H9 (cell line): ENCODE data around the gene PPFIBP1. TPM values are rescaled to one million over a fixed set of nuclear protein-coding genes. Genes with fewer than 3 reads are reported as not detected.

Experiments
- DNase-seq: peaks from one replicate; pipeline ENCODE4 v3.0.0-alpha.2; 2017
- H2AFZ ChIP-seq: one replicate; pipeline ENCODE4 v1.6.1; 2013; ENCODE audit warnings: mild to moderate bottlenecking, low read length, control low read depth, moderate library complexity
- H2AK5ac ChIP-seq: 2 replicates; pipeline ENCODE4 v1.6.1; 2013; ENCODE audit warnings: low read length, control low read depth, mixed read lengths; ENCODE audit not compliant: insufficient read length
- H2BK120ac ChIP-seq: one replicate; pipeline ENCODE4 v1.6.1; 2013; ENCODE audit warnings: low read depth, mild to moderate bottlenecking, low read length, control low read depth, inconsistent platforms; ENCODE audit not compliant: poor library complexity, severe bottlenecking
- H2BK12ac ChIP-seq: 2 replicates; pipeline ENCODE4 v1.6.1; 2013; ENCODE audit warnings: low read length, control low read depth, mixed read lengths, low read depth; ENCODE audit not compliant: insufficient read length
- H2BK15ac ChIP-seq: 2 replicates; pipeline ENCODE4 v1.6.1; 2013; ENCODE audit warnings: low read depth, low read length, control low read depth
- H2BK20ac ChIP-seq: one replicate; pipeline ENCODE4 v1.6.1; 2013; ENCODE audit warnings: low read depth, mild to moderate bottlenecking, low read length, control low read depth, inconsistent platforms; ENCODE audit not compliant: poor library complexity, severe bottlenecking
- H2BK5ac ChIP-seq: 2 replicates; pipeline ENCODE4 v1.6.1; 2013; ENCODE audit warnings: low read length, control low read depth, mixed read lengths; ENCODE audit not compliant: insufficient read length
- H3K14ac ChIP-seq: 2 replicates; pipeline ENCODE4 v1.6.1; 2013; ENCODE audit warnings: low read length, control low read depth; ENCODE audit not compliant: insufficient read depth
- H3K18ac ChIP-seq: 2 replicates; pipeline ENCODE4 v1.6.1; 2013; ENCODE audit warnings: low read depth, mild to moderate bottlenecking, mixed read lengths, low read length, control low read depth; ENCODE audit not compliant: insufficient read length
- H3K23ac ChIP-seq: 2 replicates; pipeline ENCODE4 v1.6.1; 2013; ENCODE audit warnings: low read length, control low read depth, mixed read lengths, low read depth; ENCODE audit not compliant: insufficient read length
- H3K23me2 ChIP-seq: 2 replicates; pipeline ENCODE4 v1.6.1; 2013; ENCODE audit warnings: low read depth, mild to moderate bottlenecking, mixed read lengths, low read length, control low read depth; ENCODE audit not compliant: insufficient read length, poor library complexity, severe bottlenecking
- H3K27ac ChIP-seq: 2 replicates; pipeline ENCODE4 v1.5.1; 2013; ENCODE audit warnings: low read length, control low read depth, mixed read lengths, low read depth; ENCODE audit not compliant: insufficient read length
- H3K27me3 ChIP-seq: 2 replicates; pipeline ENCODE4 v1.6.1; 2013; ENCODE audit warnings: low read length, control low read depth, inconsistent platforms; ENCODE audit not compliant: insufficient read depth
- H3K4ac ChIP-seq: 2 replicates; pipeline ENCODE4 v1.6.1; 2013; ENCODE audit warnings: low read depth, mild to moderate bottlenecking, control low read depth, inconsistent platforms, low read length, moderate library complexity
- H3K4me1 ChIP-seq: 2 replicates; pipeline ENCODE4 v1.6.1; 2013; ENCODE audit warnings: low read length, control low read depth, inconsistent platforms; ENCODE audit not compliant: insufficient read depth
- H3K4me2 ChIP-seq: 2 replicates; pipeline ENCODE4 v1.6.1; 2013; ENCODE audit warnings: low read length, control low read depth, mixed read lengths; ENCODE audit not compliant: insufficient read length, insufficient read depth
- H3K56ac ChIP-seq: 2 replicates; pipeline ENCODE4 v1.6.1; 2013; ENCODE audit warnings: low read depth, mild to moderate bottlenecking, mixed read lengths, low read length, control low read depth; ENCODE audit not compliant: insufficient read length
- H3K79me1 ChIP-seq: 2 replicates; pipeline ENCODE4 v1.6.1; 2013; ENCODE audit warnings: low read depth, mild to moderate bottlenecking, moderate library complexity, low read length, control low read depth, inconsistent platforms; ENCODE audit not compliant: insufficient read depth, poor library complexity, severe bottlenecking
- H3K79me2 ChIP-seq: 2 replicates; pipeline ENCODE4 v1.6.1; 2013; ENCODE audit warnings: low read length, control low read depth, inconsistent platforms; ENCODE audit not compliant: insufficient read depth
- H3K9ac ChIP-seq: 2 replicates; pipeline ENCODE4 v1.6.1; 2013; ENCODE audit warnings: low read length, control low read depth, mixed read lengths; ENCODE audit not compliant: insufficient read length; ENCODE audit errors: extremely low read depth
- H3K9me3 ChIP-seq: one replicate; pipeline ENCODE4 v1.6.1; 2013; ENCODE audit warnings: low read depth, low read length, inconsistent platforms; ENCODE audit not compliant: control insufficient read depth
- H3T11ph ChIP-seq: one replicate; pipeline ENCODE4 v1.6.1; 2013; ENCODE audit warnings: mild to moderate bottlenecking, low read length, control low read depth, inconsistent platforms
- H4K20me1 ChIP-seq: one replicate; pipeline ENCODE4 v1.6.1; 2013; ENCODE audit not compliant: control insufficient read depth, insufficient read length, insufficient read depth
- H4K5ac ChIP-seq: 2 replicates; pipeline ENCODE4 v1.6.1; 2013; ENCODE audit warnings: low read depth, mild to moderate bottlenecking, mixed read lengths, low read length, control low read depth; ENCODE audit not compliant: insufficient read length
- H4K8ac ChIP-seq: replicated peaks from 2 replicates; pipeline ENCODE4 v1.6.1; 2013; ENCODE audit warnings: low read length, control low read depth, mixed read lengths, low read depth; ENCODE audit not compliant: insufficient read length
- H4K91ac ChIP-seq: 2 replicates; pipeline ENCODE4 v1.6.1; 2013; ENCODE audit warnings: low read depth, mild to moderate bottlenecking, moderate library complexity, mixed read lengths, low read length, control low read depth; ENCODE audit not compliant: insufficient read length
- H3K27ac Mint-ChIP-seq, 3 experiments: 2 replicates in 2 of 3; 3 replicates in 1 of 3; pipeline ENCODE4 v1.8.0; 2020 to 2021; ENCODE audit warnings: mixed read lengths in 3 of 3, mild to moderate bottlenecking in 1 of 3, moderate library complexity in 1 of 3
- H3K27me3 Mint-ChIP-seq: 2 replicates; pipeline ENCODE4 v1.8.0; 2021; ENCODE audit warnings: low read depth, mild to moderate bottlenecking, moderate library complexity, mixed read lengths
- H3K36me3 Mint-ChIP-seq, 3 experiments: 2 replicates in 2 of 3; 3 replicates in 1 of 3; pipeline ENCODE4 v1.8.0; 2020 to 2021; ENCODE audit warnings: low read depth in 3 of 3, mixed read lengths in 3 of 3; ENCODE audit not compliant: insufficient read depth in 1 of 3
- H3K4me1 Mint-ChIP-seq, 2 experiments: 2 replicates each; pipeline ENCODE4 v1.8.0; 2020; ENCODE audit warnings: mixed read lengths in 2 of 2
- H3K4me3 Mint-ChIP-seq, 2 experiments: 2 replicates in 1 of 2; 3 replicates in 1 of 2; pipeline ENCODE4 v1.8.0; 2020 to 2021; ENCODE audit warnings: mild to moderate bottlenecking in 2 of 2, mixed read lengths in 2 of 2, moderate library complexity in 1 of 2
- H3K9me3 Mint-ChIP-seq, 2 experiments: 2 replicates in 1 of 2; 3 replicates in 1 of 2; pipeline ENCODE4 v1.8.0; 2020; ENCODE audit warnings: mild to moderate bottlenecking in 2 of 2, mixed read lengths in 2 of 2, moderate library complexity in 1 of 2
- CTCF ChIP-seq: fragments of 200-600 bp; sonication (generic); conservative IDR thresholded peaks from 3 replicates; pipeline ENCODE4 v1.8.0; 2021; ENCODE audit warnings: antibody characterized with exemption, mild to moderate bottlenecking
- WGBS: extraction: QIAGEN DNeasy Blood & Tissue Kit; methylation state at CpG from one replicate; pipeline ENCODE4 v1.1.7; 2013; ENCODE audit warnings: missing lambda C conversion rate, low lambda C conversion rate, mixed read lengths; ENCODE audit not compliant: insufficient read length; ENCODE audit errors: extremely low coverage; 5-methylcytosine and 5-hydroxymethylcytosine counted together
- total RNA-seq: library from RNA; stranded (reverse); gene quantifications from 2 replicates; pipeline ENCODE4 v1.2.1, GENCODE V29; 2021

Gene PPFIBP1
- total RNA-seq, 1 experiment from 2014 or later, result 29.2 TPM

DNA sequence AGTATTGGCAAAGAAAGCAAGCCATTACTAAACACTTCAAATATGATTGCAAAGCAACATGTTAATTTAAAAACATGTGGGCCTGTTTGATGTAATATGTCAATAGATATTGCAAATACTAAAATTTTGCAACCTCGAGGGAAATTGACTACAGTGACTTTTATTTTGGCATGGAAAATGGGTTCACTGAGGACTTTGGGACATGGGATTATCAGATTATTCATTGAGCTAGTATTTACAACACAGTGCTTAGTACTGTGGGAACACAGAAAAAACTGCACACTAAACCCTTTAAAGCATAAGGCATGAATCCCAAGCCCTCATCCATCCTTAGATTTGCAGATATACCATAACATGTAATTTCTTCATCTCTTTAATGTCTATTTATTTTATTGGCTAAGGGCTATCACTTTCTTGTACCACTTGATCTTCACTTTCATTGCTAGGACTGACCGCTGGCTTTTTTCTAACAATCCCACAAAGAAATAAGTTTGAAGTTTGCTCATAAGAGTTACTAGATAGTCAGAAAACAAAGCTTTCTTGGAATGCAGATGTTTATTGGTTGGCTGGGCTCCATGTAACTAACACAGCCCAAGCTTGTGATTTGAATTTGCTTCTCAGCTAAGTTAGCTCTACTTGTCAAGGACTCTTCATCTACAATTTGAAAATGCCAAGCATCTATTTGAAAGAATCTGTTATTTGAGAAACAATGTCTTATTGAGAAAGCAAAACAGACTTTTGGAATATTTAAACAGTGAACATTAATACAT lies 48.7 kb downstream of the PPFIBP1 start:
- no peak overlapping the region for H3K4ac ChIP-seq
- Mint-ChIP-seq H3K27ac (no peak overlapping the region), H3K4me3 (no peak overlapping the region), H3K4me1 (peaks cover 7 to 16% of the 10 kb centered on the region in 2 experiments; a peak in 3 of 4 replicates), H3K27me3 (no peaks in the 10 kb centered on the region), H3K9me3 (no peaks in the 10 kb centered on the region), H3K36me3 (peaks cover 0 to under 1% (median 0%) of the 10 kb centered on the region in 3 experiments; a peak in 2 of 7 replicates)
- H3K23me2 ChIP-seq, result no peaks in the 10 kb centered on the region
- no peak overlapping the region for H4K5ac ChIP-seq
- no peak overlapping the region for H2BK120ac ChIP-seq
- H4K20me1 ChIP-seq, result no peaks in the 10 kb centered on the region
- no peaks in the 10 kb centered on the region for H3K79me1 ChIP-seq
- H3K9me3 ChIP-seq, result no peaks in the 10 kb centered on the region
- H3K4me1 ChIP-seq, result no peaks in the 10 kb centered on the region
- no peak overlapping the region for H2BK20ac ChIP-seq
- H2BK5ac ChIP-seq, result no peak overlapping the region
- H2BK15ac ChIP-seq, result no peak overlapping the region
- H3K56ac ChIP-seq, result no peak overlapping the region
- H2BK12ac ChIP-seq, result no peak overlapping the region
- H3T11ph ChIP-seq, result no peak overlapping the region
- no peaks in the 10 kb centered on the region for H3K27me3 ChIP-seq
- no peak for DNase-seq
- no peak overlapping the region for H4K91ac ChIP-seq
- H3K79me2 ChIP-seq, result no peaks in the 10 kb centered on the region
- TF ChIP-seq CTCF, result no peak
- H3K14ac ChIP-seq, result no peak overlapping the region
- H3K9ac ChIP-seq, result no peak overlapping the region
- H3K18ac ChIP-seq, result no peak overlapping the region
- no peak overlapping the region for H3K23ac ChIP-seq
- no peak overlapping the region for H2AK5ac ChIP-seq
- no peak overlapping the region for H3K4me2 ChIP-seq
- H2AFZ ChIP-seq, result no peak overlapping the region
- no CpG with 5 or more reads among the region's 2 CpGs for WGBS
- H4K8ac ChIP-seq, result no peak overlapping the region
- no peak overlapping the region for H3K27ac ChIP-seq
